ENCODE data around the gene PLPPR3. TPM values are rescaled to one million over a fixed set of nuclear protein-coding genes. Genes with fewer than 3 reads are reported as not detected.

PLPPR3 gene
- total RNA-seq, 1 donor from 2014 or later, result not detected

DNA sequence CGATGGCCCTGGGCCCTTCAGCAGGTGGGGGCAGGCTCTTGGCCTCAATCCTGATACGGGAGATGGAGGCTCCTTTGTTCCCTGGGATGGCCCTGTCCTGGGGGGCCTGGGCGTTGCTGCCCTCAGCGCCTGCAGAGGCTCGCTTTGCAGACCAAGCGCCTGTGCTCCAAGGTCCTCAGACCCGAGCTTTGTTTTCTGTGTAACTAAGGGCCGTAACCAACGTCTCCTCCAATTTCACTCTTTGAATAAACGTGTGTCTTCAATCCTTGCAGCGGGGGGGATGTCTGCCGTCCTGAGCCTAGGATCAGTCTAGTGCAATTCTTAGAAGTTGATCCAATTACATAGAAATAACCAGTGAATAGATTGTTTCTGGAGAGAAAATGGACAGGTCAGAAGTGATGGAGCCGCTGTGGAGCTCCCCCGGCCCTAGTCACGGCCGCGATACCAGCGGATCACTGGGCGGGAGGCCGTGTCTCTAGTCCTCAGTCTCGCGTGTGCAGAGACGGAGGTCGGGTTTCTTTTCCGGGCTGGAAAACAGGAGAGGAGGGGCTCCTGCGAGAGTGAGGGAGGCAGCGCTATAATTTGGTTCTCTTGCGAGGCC lies 19.2 kb downstream of the PLPPR3 start:
- H3K36me3 ChIP-seq, result peaks cover 54% of the 10 kb centered on the region
- H3K27me3 ChIP-seq (ENCODE audit: low read depth), result no peaks in the 10 kb centered on the region
- TF ChIP-seq, protein P1, sequence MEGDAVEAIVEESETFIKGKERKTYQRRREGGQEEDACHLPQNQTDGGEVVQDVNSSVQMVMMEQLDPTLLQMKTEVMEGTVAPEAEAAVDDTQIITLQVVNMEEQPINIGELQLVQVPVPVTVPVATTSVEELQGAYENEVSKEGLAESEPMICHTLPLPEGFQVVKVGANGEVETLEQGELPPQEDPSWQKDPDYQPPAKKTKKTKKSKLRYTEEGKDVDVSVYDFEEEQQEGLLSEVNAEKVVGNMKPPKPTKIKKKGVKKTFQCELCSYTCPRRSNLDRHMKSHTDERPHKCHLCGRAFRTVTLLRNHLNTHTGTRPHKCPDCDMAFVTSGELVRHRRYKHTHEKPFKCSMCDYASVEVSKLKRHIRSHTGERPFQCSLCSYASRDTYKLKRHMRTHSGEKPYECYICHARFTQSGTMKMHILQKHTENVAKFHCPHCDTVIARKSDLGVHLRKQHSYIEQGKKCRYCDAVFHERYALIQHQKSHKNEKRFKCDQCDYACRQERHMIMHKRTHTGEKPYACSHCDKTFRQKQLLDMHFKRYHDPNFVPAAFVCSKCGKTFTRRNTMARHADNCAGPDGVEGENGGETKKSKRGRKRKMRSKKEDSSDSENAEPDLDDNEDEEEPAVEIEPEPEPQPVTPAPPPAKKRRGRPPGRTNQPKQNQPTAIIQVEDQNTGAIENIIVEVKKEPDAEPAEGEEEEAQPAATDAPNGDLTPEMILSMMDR (IDR thresholded peaks at IDR 0.05; ENCODE audit: borderline replicate concordance), result no peak
- DNase-seq, result no peak
- H3K4me1 ChIP-seq, result peaks cover 94% of the 10 kb centered on the region
- intact Hi-C loops (cut with micrococcal nuclease), result no loop called here
- peak overlapping the region; percentile 100 for H3K27ac ChIP-seq (replicated peaks)
- peak overlapping the region; percentile 77 for H3K4me3 ChIP-seq
- H3K9me3 ChIP-seq (replicated peaks), result no peaks in the 10 kb centered on the region

DNA sequence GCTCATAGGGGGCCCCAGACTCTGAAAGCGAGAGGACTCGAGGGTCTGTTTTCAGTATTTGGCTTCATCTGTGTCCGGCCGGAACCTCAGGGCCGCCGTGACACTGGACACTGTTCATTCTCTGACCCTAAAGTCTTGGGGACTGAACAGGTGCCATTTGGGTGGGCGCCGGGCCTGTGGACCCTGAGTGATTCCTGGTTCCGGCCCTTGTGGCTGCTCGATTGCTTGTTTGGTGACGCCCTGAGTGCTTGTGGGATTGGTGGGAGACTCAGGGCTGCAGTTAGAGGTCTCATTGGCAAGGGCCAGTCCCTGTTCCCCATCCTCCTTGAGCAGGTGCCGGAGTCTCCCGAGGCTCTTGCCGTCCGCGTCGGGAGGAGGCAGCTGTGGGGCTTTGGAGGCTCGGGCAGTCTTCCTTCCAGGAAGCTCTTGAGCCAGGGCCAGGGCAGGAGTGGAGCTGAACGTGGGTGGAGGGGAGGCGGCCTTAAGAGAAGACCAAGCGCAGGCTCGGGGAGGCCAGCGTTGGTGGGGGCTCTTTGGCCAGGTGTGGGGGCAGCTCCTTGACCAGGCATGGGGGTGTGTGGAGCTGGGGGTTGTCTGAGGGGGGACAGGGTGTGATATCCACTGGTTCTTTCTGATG lies 19.8 kb downstream of the PLPPR3 start:
- peaks cover 48% of the 10 kb centered on the region for H3K36me3 ChIP-seq
- no peaks in the 10 kb centered on the region for H3K27me3 ChIP-seq (ENCODE audit: low read depth)
- peaks cover 91% of the 10 kb centered on the region for H3K4me1 ChIP-seq
- no peaks in the 10 kb centered on the region for H3K9me3 ChIP-seq (replicated peaks)
- intact Hi-C loops (cut with micrococcal nuclease), result no loop called here
- peak overlapping the region; percentile 77 for H3K4me3 ChIP-seq
- TF ChIP-seq, protein P1 (IDR thresholded peaks at IDR 0.05; ENCODE audit: borderline replicate concordance), result no peak
- DNase-seq, result no peak
- H3K27ac ChIP-seq (replicated peaks), result peak overlapping the region; percentile 100

DNA sequence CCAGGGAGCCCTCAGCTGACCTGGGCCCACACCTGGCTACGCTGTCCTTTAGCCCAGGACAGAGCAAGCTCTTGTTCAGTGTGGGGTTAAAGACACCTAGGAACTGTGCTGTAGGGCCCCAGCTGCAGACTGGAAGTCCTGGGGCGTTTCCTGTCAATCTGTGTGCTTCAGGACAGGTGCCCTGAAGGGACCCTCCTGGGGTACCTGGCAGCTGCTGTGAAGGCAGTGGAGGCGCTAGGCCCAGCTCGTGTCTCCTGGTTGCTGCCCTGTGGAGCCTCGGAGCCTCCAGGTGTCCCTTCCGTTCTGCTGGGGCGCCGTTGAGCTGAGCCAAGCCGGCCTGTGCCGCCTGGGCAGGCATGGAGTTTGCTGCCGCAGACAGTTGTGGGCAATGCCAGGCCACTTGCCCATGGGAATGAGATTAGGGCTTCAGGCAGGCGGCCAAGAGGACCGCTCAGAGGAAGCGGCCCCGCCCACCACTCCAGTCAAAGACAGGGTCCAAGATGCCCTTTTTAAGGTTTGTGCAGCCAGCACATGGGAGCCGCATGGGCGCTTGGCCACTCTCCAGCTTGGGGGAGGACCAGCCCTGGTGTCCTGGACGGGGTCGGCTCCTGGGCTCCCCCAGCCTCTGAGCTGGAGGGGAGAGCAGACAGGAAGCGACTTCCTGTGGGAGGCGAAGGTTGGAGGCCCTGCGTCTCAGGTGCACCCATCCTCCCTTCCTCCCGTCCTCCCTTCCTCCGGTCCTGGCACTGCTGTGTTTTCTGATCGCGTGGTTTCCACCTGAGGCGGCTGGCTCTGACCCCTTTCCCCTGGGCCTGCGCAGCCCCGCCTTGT lies 20.5 kb downstream of the PLPPR3 start:
- Histone ChIP-seq H3K9me3 (replicated peaks) (no peaks in the 10 kb centered on the region), H3K4me3 (peak overlapping the region; percentile 77), H3K27me3 (ENCODE audit: low read depth) (no peaks in the 10 kb centered on the region), H3K4me1 (peaks cover 88% of the 10 kb centered on the region), H3K27ac (replicated peaks) (peak overlapping the region; percentile 100), H3K36me3 (peaks cover 40% of the 10 kb centered on the region)
- peak; percentile 88 for DNase-seq
- intact Hi-C loops (cut with micrococcal nuclease), result no loop called here
- TF ChIP-seq, protein P1 (IDR thresholded peaks at IDR 0.05; ENCODE audit: borderline replicate concordance), result no peak

DNA sequence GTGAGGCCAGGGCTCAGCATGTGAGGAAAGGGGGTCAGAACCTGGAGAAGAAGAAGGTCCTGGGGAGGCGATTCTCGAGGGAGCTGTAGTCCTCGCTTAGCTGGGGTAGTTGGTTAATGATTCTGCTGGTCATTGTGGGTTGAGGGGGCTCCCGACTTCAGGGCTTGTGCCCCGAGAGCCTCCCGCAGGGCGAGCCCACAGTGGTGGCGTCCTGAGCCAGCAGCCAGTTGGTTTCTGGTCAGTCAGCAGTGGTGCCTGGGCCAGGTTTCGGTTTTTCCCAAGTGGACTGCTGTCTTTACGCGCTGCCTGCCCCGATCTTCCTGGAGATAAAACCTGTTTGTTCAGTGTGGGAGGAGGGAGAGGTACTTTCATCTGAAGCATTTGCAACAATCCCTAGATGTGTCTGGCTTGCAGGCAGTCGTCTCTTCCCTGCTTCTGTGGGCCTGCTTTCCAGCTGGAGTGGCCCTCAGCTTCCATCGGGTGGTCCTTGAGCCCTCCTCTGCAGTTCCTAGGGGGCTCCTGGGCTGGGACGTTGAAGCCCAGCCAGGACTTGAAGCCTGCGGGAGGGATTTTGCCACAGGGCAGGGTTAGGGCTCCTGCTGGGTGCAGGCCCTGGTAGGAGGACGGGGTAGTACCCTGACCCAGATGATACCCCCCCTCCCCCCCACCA lies 21.3 kb downstream of the PLPPR3 start:
- H3K9me3 ChIP-seq (replicated peaks), result no peaks in the 10 kb centered on the region
- H3K4me3 ChIP-seq, result peak overlapping the region; percentile 77
- no peak for DNase-seq
- peak overlapping the region; percentile 100 for H3K27ac ChIP-seq (replicated peaks)
- H3K4me1 ChIP-seq, result peaks cover 88% of the 10 kb centered on the region
- intact Hi-C loops (cut with micrococcal nuclease), result no loop called here
- H3K27me3 ChIP-seq (ENCODE audit: low read depth), result no peaks in the 10 kb centered on the region
- H3K36me3 ChIP-seq, result peaks cover 33% of the 10 kb centered on the region
- TF ChIP-seq, protein P1 (IDR thresholded peaks at IDR 0.05; ENCODE audit: borderline replicate concordance), result no peak
